DMS153 (cell line): ENCODE measurements around the gene IFNA21.
"Not testable (repeated sequence)": the region's sequence is repeated elsewhere in the genome, so short reads cannot be mapped to it uniquely, and the experiment has no call there.

ENCODE experiments used
- DNase-seq: peaks from one replicate; lab custom pipeline; 2025; lab: John Stamatoyannopoulos, UW

The IFNA21 gene

GRCh38 chr9:21141427-21141882 is 25.0 kb downstream of the IFNA21 start, which contains the start of gene IFNW1:
Gene IFNW1, minus strand, starts transcription at chr9:21141832. Its CDS starts 262 bp downstream, at chr9:21141570.
- DNase-seq, result no peak

- DNase-seq, result no peak
Observed at GRCh38 chr9:21137020-21137419, 29.4 kb downstream of the IFNA21 start.

- DNase-seq, result no peak
Observed at GRCh38 chr9:21135736-21136135, 30.7 kb downstream of the IFNA21 start.

DNA sequence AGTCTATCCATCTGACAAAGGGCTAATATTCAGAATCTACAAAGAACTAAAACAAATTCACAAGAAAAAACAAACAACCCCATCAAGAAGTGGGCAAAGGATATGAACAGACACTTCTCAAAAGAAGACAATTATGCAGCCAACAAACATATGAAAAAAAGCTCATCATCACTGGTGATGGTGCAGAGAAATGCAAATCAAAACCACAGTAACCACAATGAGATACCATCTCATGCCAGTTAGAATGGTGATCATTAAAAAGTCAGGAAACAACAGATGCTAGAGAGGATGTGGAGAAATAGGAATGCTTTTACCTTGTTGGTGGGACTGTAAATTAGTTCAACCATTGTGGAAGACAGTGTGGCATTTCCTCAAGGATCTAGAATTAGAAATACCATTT is 38.3 kb downstream of the IFNA21 start:
- DNase-seq, result not testable (repeated sequence)

- no peak for DNase-seq
Observed at GRCh38 chr9:21121595-21122251, 44.7 kb downstream of the IFNA21 start.

DNA sequence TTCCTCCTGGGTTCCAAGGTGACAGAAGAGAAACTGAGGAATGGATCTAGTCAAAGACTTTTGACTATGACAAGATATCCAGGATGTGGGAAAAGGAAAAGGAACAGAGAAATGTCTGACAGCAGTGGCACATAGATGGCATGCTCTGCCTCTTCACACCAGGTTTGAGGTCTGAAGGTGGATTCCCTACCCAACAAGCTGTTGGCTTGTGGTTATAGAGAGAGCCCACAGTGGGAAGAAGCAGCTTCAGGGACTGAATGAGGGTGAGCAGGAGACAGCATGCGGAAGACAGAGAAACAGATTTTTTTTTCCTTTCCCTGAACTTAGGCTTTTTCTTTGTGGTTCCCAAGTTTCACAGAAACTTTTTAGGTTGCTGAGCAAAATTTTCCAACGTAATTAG is 45.4 kb downstream of the IFNA21 start:
- no peak for DNase-seq

- peak; percentile 73 for DNase-seq
Observed at GRCh38 chr9:21119093-21119770, 47.2 kb downstream of the IFNA21 start.
